Caco-2 (cell line): ENCODE measurements around the gene RSPH6A. TPM values are rescaled to one million over a fixed set of nuclear protein-coding genes. Genes with fewer than 3 reads are reported as not detected.

Source experiments
- BruUV-seq: library from RNA; stranded (reverse); fragments of 400-500 nt; replicated peaks from 2 replicates; lab custom pipeline; 2021; lab: Mats Ljungman, UMichigan
- CTCF ChIA-PET: fragments of 300-600 bp; sonication (Branson Sonifier 250); formaldehyde crosslinking; loops from one replicate; lab custom pipeline; 2022; ENCODE audit warnings: antibody characterized with exemption; lab: Charles Lee
- POLR2A ChIA-PET: fragments of 300-600 bp; sonication (Branson Sonifier 250); formaldehyde crosslinking; loops from one replicate; lab custom pipeline; 2022; ENCODE audit warnings: antibody characterized with exemption; lab: Charles Lee
- DNase-seq, 2 experiments: peaks; one replicate each; pipeline versions ENCODE4 v3.0.0 to v3.0.0-alpha.2; 2020 to 2022
- H3K27me3 ChIP-seq: replicated peaks from 2 replicates; pipeline ENCODE4 v1.6.0; 2011; ENCODE audit warnings: low read length; ENCODE audit not compliant: control insufficient read depth, insufficient read depth
- H3K36me3 ChIP-seq: 2 replicates; pipeline ENCODE4 v1.5.1; 2011; ENCODE audit warnings: low read length; ENCODE audit not compliant: control insufficient read depth, insufficient read depth
- H3K4me1 ChIP-seq: fragments of 250-450 bp; sonication (Bioruptor Pico); 2 replicates; pipeline ENCODE4 v1.5.1; 2020; ENCODE audit warnings: mild to moderate bottlenecking
- H3K4me3 ChIP-seq: 2 replicates; pipeline ENCODE4 v1.5.1; 2011; ENCODE audit warnings: low read depth, mild to moderate bottlenecking, control low read depth, low read length
- H3K9me3 ChIP-seq: fragments of 250-450 bp; sonication (Bioruptor Pico); 2 replicates; pipeline ENCODE4 v1.5.1; 2020; ENCODE audit warnings: mild to moderate bottlenecking, moderate library complexity
- H3K27ac Mint-ChIP-seq: one replicate; pipeline ENCODE4 v1.8.0; 2022; ENCODE audit warnings: mixed read lengths; ENCODE audit not compliant: unreplicated experiment
- H3K27me3 Mint-ChIP-seq: one replicate; pipeline ENCODE4 v1.8.0; 2022; ENCODE audit warnings: mixed read lengths; ENCODE audit not compliant: insufficient read depth, unreplicated experiment
- H3K36me3 Mint-ChIP-seq: one replicate; pipeline ENCODE4 v1.8.0; 2022; ENCODE audit warnings: mild to moderate bottlenecking, mixed read lengths; ENCODE audit not compliant: insufficient read depth, unreplicated experiment
- H3K4me1 Mint-ChIP-seq: one replicate; pipeline ENCODE4 v1.8.0; 2022; ENCODE audit warnings: low read depth, mixed read lengths; ENCODE audit not compliant: unreplicated experiment
- H3K4me3 Mint-ChIP-seq: one replicate; pipeline ENCODE4 v1.8.0; 2022; ENCODE audit warnings: mild to moderate bottlenecking, moderate library complexity, mixed read lengths; ENCODE audit not compliant: unreplicated experiment
- H3K9me3 Mint-ChIP-seq: one replicate; pipeline ENCODE4 v1.8.0; 2022; ENCODE audit warnings: mixed read lengths; ENCODE audit not compliant: unreplicated experiment
- CTCF ChIP-seq, 2 experiments: fragments of 200-600 bp in 1 of 2; IDR thresholded peaks; 1 replicate in 1 of 2; 2 replicates in 1 of 2; pipeline versions ENCODE4 v1.5.1 to v1.8.0; 2011 to 2022; ENCODE audit warnings: antibody characterized with exemption in 1 of 2, control low read depth in 1 of 2, inconsistent platforms in 1 of 2, low read depth in 1 of 2, low read length in 1 of 2, mild to moderate bottlenecking in 1 of 2, moderate library complexity in 1 of 2; ENCODE audit not compliant: insufficient read depth in 1 of 2, severe bottlenecking in 1 of 2, unreplicated experiment in 1 of 2
- intact Hi-C: fragments of 100-400 bp; cut with micrococcal nuclease; formaldehyde crosslinking; loops from one replicate; pipeline ENCODE4 v1.10.0; 2022; ENCODE audit not compliant: unreplicated experiment
- total RNA-seq: library from RNA; stranded (reverse); gene quantifications from 2 replicates; pipeline ENCODE4 v1.2.3, GENCODE V29; 2022

Gene RSPH6A
- total RNA-seq, 1 experiment from 2014 or later: 0.23 TPM

DNA sequence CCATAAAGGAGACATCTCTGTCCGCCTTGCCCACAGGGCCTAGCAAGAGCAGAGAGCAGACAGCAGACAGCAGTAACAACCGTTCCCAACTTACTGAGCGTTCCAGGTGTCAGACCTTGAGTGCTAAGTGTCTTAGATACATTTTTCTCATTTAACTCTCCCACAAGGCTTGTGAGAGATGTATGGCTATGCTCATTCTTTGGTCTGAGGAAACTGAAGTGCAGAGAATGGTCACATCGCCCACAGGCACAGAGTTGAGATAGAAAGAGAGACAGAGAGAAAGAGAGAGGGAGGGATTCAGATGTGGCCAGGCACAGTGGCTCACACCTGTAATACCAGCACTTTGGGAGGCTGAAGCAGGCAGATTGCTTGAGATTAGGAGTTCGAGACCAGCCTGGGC, 67.6 kb downstream of the RSPH6A start:
- Mint-ChIP-seq H3K4me3 (no peak overlapping the region), H3K4me1 (no peaks in the 10 kb centered on the region), H3K27ac (no peak overlapping the region), H3K9me3 (no peaks in the 10 kb centered on the region), H3K27me3 (no peaks in the 10 kb centered on the region), H3K36me3 (peaks cover 4% of the 10 kb centered on the region)
- DNase-seq: no peak
- H3K4me1 ChIP-seq: no peaks in the 10 kb centered on the region
- intact Hi-C loops: no loop called here
- H3K4me3 ChIP-seq: no peak overlapping the region
- POLR2A ChIA-PET: no interaction called here
- TF ChIP-seq CTCF (IDR thresholded peaks at IDR 0.05; ENCODE audit: insufficient read depth in 1 of 2, low read depth in 1 of 2, low read length in 1 of 2, severe bottlenecking in 1 of 2, unreplicated experiment in 1 of 2): no peak
- no peaks in the 10 kb centered on the region for H3K36me3 ChIP-seq
- no peaks in the 10 kb centered on the region for H3K27me3 ChIP-seq
- no TSS peak for BruUV-seq
- CTCF ChIA-PET: no interaction called here
- H3K9me3 ChIP-seq: no peaks in the 10 kb centered on the region

DNA sequence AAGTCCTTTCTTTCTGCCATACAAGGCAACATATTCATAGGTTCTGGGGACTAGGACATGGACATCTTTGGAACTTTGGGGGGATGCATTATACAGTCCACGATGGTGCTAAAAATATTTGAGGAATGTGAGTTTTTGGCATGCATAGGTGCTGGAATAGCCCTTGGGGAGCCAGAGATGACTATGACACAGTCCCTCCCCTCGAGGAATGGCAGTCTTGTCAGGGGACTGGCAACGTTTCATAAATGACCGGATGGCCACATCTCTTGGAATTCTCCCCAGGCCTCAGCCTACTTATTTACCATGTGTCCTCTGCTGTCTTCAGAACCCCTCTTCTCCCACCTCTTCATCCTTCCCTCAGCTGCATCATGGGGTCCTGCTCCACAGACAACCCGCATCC, 68.2 kb downstream of the RSPH6A start:
- Mint-ChIP-seq H3K4me1 (no peaks in the 10 kb centered on the region), H3K27me3 (no peaks in the 10 kb centered on the region), H3K9me3 (no peaks in the 10 kb centered on the region), H3K27ac (no peak overlapping the region), H3K4me3 (no peak overlapping the region), H3K36me3 (peaks cover 5% of the 10 kb centered on the region)
- BruUV-seq: no TSS peak
- Histone ChIP-seq H3K4me3 (no peak overlapping the region), H3K9me3 (no peaks in the 10 kb centered on the region), H3K36me3 (no peaks in the 10 kb centered on the region), H3K4me1 (no peaks in the 10 kb centered on the region), H3K27me3 (no peaks in the 10 kb centered on the region)
- DNase-seq: no peak
- intact Hi-C loops: no loop called here
- POLR2A ChIA-PET: no interaction called here
- CTCF ChIA-PET: no interaction called here
- no peak for TF ChIP-seq CTCF (IDR thresholded peaks at IDR 0.05; ENCODE audit: insufficient read depth in 1 of 2, low read depth in 1 of 2, low read length in 1 of 2, severe bottlenecking in 1 of 2, unreplicated experiment in 1 of 2)

Other genes with a start within 250 kb of the RSPH6A start
- gene OPA3, start 230.5 kb downstream of the RSPH6A start, total RNA-seq: 16.9 and 17.7 TPM in 2 replicates
- not detected in 2 replicates for gene GPR4, start 213.1 kb downstream of the RSPH6A start, total RNA-seq
- gene EML2, start 175.9 kb downstream of the RSPH6A start, total RNA-seq: 33.9 and 38.8 TPM in 2 replicates
- 2.6 and 4.6 TPM in 2 replicates for gene GIPR, start 147.1 kb downstream of the RSPH6A start, total RNA-seq
- gene SNRPD2, start 123.4 kb downstream of the RSPH6A start, total RNA-seq: 579 and 587 TPM in 2 replicates
- gene QPCTL, start 122.6 kb downstream of the RSPH6A start, total RNA-seq: 16.9 and 20.2 TPM in 2 replicates
- 31.0 and 37.0 TPM in 2 replicates for gene FBXO46, start 84.4 kb downstream of the RSPH6A start, total RNA-seq
- not detected in 2 replicates for gene MEIOSIN, start 81.9 kb downstream of the RSPH6A start, total RNA-seq
- gene SIX5, start 46.1 kb downstream of the RSPH6A start, total RNA-seq: 23.7 and 28.6 TPM in 2 replicates
- 28.1 and 30.2 TPM in 2 replicates for gene DMPK, start 32.8 kb downstream of the RSPH6A start, total RNA-seq
- gene DMWD, start 22.5 kb downstream of the RSPH6A start, total RNA-seq: 72.4 and 76.3 TPM in 2 replicates
- 81.8 and 85.0 TPM in 2 replicates for gene SYMPK, start 47.8 kb upstream of the RSPH6A start, total RNA-seq
- gene FOXA3, start 49.0 kb upstream of the RSPH6A start, total RNA-seq: 15.3 and 19.0 TPM in 2 replicates
- gene IRF2BP1, start 70.8 kb upstream of the RSPH6A start, total RNA-seq: 27.6 and 29.2 TPM in 2 replicates
- gene MYPOP, start 87.3 kb upstream of the RSPH6A start, total RNA-seq: 15.8 and 18.1 TPM in 2 replicates
- gene NANOS2, start 99.5 kb upstream of the RSPH6A start, total RNA-seq: not detected in 2 replicates
- 0.05 TPM in 1 of 2 replicates, not detected in the other for gene NOVA2, start 158.6 kb upstream of the RSPH6A start, total RNA-seq
- 17.1 and 21.1 TPM in 2 replicates for gene CCDC61, start 180.2 kb upstream of the RSPH6A start, total RNA-seq
- gene PGLYRP1, start 207.7 kb upstream of the RSPH6A start, total RNA-seq: not detected in 2 replicates
- 3.9 and 4.4 TPM in 2 replicates for gene IGFL4, start 225.7 kb upstream of the RSPH6A start, total RNA-seq